Adrenal gland (tissue), 12 donors: Measurements from ENCODE around the gene SDK2. TPM values are rescaled to one million over a fixed set of nuclear protein-coding genes. Genes with fewer than 3 reads are reported as not detected.

Source experiments
- DNase-seq, 7 donors: peaks; one replicate each; pipeline ENCODE4 v3.0.0-alpha.2; 2019 to 2020
- H3K27ac ChIP-seq, 5 donors: fragments of 200-600 bp; sonication (generic) in 4 of 5; 1 replicate in 3 of 5; 2 replicates in 2 of 5; pipeline versions ENCODE4 v1.5.1 to v1.8.0; 2016 to 2020; ENCODE audit warnings: mild to moderate bottlenecking in 1 of 5
- H3K27me3 ChIP-seq: fragments of 200-600 bp; 2 replicates; pipeline ENCODE4 v1.8.0; 2021
- H3K36me3 ChIP-seq, 2 donors: fragments of 200-600 bp; replicated peaks in 1 of 2; 1 replicate in 1 of 2; 2 replicates in 1 of 2; pipeline versions ENCODE4 v1.5.1 to v1.8.0; 2018 to 2022
- H3K4me1 ChIP-seq, 2 donors: fragments of 200-600 bp; replicated peaks in 1 of 2; 1 replicate in 1 of 2; 2 replicates in 1 of 2; pipeline versions ENCODE4 v1.5.1 to v1.8.0; 2018 to 2021
- H3K4me3 ChIP-seq, 4 donors: fragments of 200-600 bp; sonication (generic) in 3 of 4; one replicate each; pipeline ENCODE4 v1.5.1; 2016 to 2018
- H3K9me3 ChIP-seq, 3 donors: fragments of 200-600 bp; sonication (generic) in 1 of 3; replicated peaks in 1 of 3; 1 replicate in 2 of 3; 2 replicates in 1 of 3; pipeline versions ENCODE4 v1.5.1 to v1.8.0; 2016 to 2021
- CTCF ChIP-seq, 6 experiments: fragments of 450-650 bp in 4 of 6; fragments of 200-600 bp in 2 of 6; sonication (generic) in 1 of 6; IDR thresholded peaks; 1 replicate in 5 of 6; 2 replicates in 1 of 6; pipeline versions ENCODE4 v1.5.1 to v1.8.0; 2016 to 2021; ENCODE audit warnings: antibody characterized with exemption in 6 of 6, mild to moderate bottlenecking in 2 of 6, moderate library complexity in 1 of 6
- POLR2A ChIP-seq, 2 donors: fragments of 450-650 bp; IDR thresholded peaks; one replicate each; pipeline ENCODE4 v1.6.1; 2017; ENCODE audit warnings: antibody characterized with exemption in 2 of 2, mild to moderate bottlenecking in 2 of 2, moderate library complexity in 1 of 2
- WGBS, 4 donors: extraction: QIAGEN DNeasy Blood & Tissue Kit in 2 of 4; methylation state at CpG; one replicate each; pipeline versions ENCODE4 v1.1.5 to v1.1.7; 2013 to 2017; 5-methylcytosine and 5-hydroxymethylcytosine counted together
- intact Hi-C, 2 donors: fragments of 100-400 bp; cut with DNase I; formaldehyde crosslinking; loops; one replicate each; pipeline versions ENCODE4 v1.14.1 to v1.15.0; 2022 to 2023
- polyA plus RNA-seq, 3 donors: library from polyadenylated mRNA; stranded (reverse); fragments of 200-250 nt in 2 of 3; fragments of 350-450 nt in 1 of 3; fragmentation: Illumina TruSeq in 1 of 3; extraction: RNeasy Lipid Tissue Mini Kit (QIAGEN cat#74804) in 1 of 3; gene quantifications; one replicate each; pipeline ENCODE4 v1.2.3, GENCODE V29; 2013 to 2014
- total RNA-seq, 9 donors: library from RNA; depleted of rRNA in 4 of 9; stranded (reverse); fragments of >200 nt in 4 of 9; fragments of 120-200 nt in 1 of 9; fragmentation: NEBNext Ultra II Directional in 1 of 9; extraction: Animal tissue kit (Norgen Biotek cat#: 25700) in 1 of 9; gene quantifications; one replicate each; pipeline versions ENCODE4 v1.1.0 to v1.2.4, GENCODE V29; 2013 to 2023
- donor health status: healthy with polysubstance abuse.
- donor health status: Bipolar disorder and iron deficiency.
- donor health status: DM: yes; HTN: yes; CAD: no.
- donor health status: DM: no; HTN: no; CAD: no.
- donor health status: DM: no; HTN: no; CAD: no.
- donor health status: DM: yes; HTN: yes; CAD: no.

The SDK2 gene
- total and polyA plus RNA-seq, 12 donors: 0.27 to 2.1 (median 0.84) TPM

- Histone ChIP-seq H3K4me3 (no peak overlapping the region), H3K9me3 (no peaks in the 10 kb centered on the region), H3K27me3 (no peaks in the 10 kb centered on the region), H3K36me3 (no peaks in the 10 kb centered on the region), H3K27ac (peak overlapping the region in 1 of 5 donors; percentile 69), H3K4me1 (peaks cover 0 to 10% of the 10 kb centered on the region in 2 donors)
- no peak for DNase-seq
- WGBS, 4 donors: 79 to 94% (median 87%) methylated on average over 6 to 8 of the region's 8 CpGs
- no peak for TF ChIP-seq CTCF (IDR thresholded peaks at IDR 0.05)
- no peak for TF ChIP-seq POLR2A (IDR thresholded peaks at IDR 0.05)
- intact Hi-C loops: no loop called here
Measured at GRCh38 chr17:73356561-73357170, 287.6 kb downstream of the SDK2 start.

- H3K4me1 ChIP-seq: peaks cover 0 to 10% of the 10 kb centered on the region in 2 donors
- 81 to 96% (median 91%) methylated on average over 11 to 21 of the region's 21 CpGs for WGBS, 4 donors
- no peak for DNase-seq
Measured at GRCh38 chr17:73354423-73355284, 289.6 kb downstream of the SDK2 start.

GRCh38 chr17:73352261-73352660 is 292.0 kb downstream of the SDK2 start:
- H3K9me3 ChIP-seq: no peaks in the 10 kb centered on the region
- H3K4me1 ChIP-seq: peaks cover 0 to 10% of the 10 kb centered on the region in 2 donors
- H3K27ac ChIP-seq: no peak overlapping the region
- no peak for DNase-seq
- TF ChIP-seq CTCF (IDR thresholded peaks at IDR 0.05): no peak
- no peak for TF ChIP-seq POLR2A (IDR thresholded peaks at IDR 0.05)
- H3K4me3 ChIP-seq: no peak overlapping the region
- WGBS, 4 donors: 89 to 93% (median 93%) methylated on average over 11 to 13 of the region's 13 CpGs
- H3K36me3 ChIP-seq: no peaks in the 10 kb centered on the region
- intact Hi-C loops: no loop called here
- no peaks in the 10 kb centered on the region for H3K27me3 ChIP-seq

More at GRCh38 chr17:73354423-73355284, 289.6 kb downstream of the SDK2 start:
- intact Hi-C loops: no loop called here
- TF ChIP-seq POLR2A (IDR thresholded peaks at IDR 0.05) (no peak), CTCF (IDR thresholded peaks at IDR 0.05) (no peak)
- Histone ChIP-seq H3K9me3 (no peaks in the 10 kb centered on the region), H3K27me3 (no peaks in the 10 kb centered on the region), H3K4me3 (no peak overlapping the region), H3K27ac (no peak overlapping the region), H3K36me3 (no peaks in the 10 kb centered on the region)

GRCh38 chr17:73351764-73352163 is 292.5 kb downstream of the SDK2 start:
- intact Hi-C loops: no loop called here
- no peak overlapping the region for H3K27ac ChIP-seq
- H3K27me3 ChIP-seq: no peaks in the 10 kb centered on the region
- TF ChIP-seq POLR2A (IDR thresholded peaks at IDR 0.05) (no peak), CTCF (IDR thresholded peaks at IDR 0.05) (no peak)
- no peaks in the 10 kb centered on the region for H3K9me3 ChIP-seq
- no peaks in the 10 kb centered on the region for H3K36me3 ChIP-seq
- H3K4me3 ChIP-seq: no peak overlapping the region
- WGBS, 4 donors: 77 to 83% (median 80%) methylated on average over 3 of the region's 3 CpGs
- DNase-seq: no peak
- peaks cover 0 to 10% of the 10 kb centered on the region in 2 donors for H3K4me1 ChIP-seq
